NCI-H2227 (cell line): Measurements from ENCODE around the gene S100A14.

ENCODE experiments used
- DNase-seq: peaks from one replicate; lab custom pipeline; 2025; ENCODE audit not compliant: unreplicated experiment; lab: John Stamatoyannopoulos, UW

Gene S100A14

DNA sequence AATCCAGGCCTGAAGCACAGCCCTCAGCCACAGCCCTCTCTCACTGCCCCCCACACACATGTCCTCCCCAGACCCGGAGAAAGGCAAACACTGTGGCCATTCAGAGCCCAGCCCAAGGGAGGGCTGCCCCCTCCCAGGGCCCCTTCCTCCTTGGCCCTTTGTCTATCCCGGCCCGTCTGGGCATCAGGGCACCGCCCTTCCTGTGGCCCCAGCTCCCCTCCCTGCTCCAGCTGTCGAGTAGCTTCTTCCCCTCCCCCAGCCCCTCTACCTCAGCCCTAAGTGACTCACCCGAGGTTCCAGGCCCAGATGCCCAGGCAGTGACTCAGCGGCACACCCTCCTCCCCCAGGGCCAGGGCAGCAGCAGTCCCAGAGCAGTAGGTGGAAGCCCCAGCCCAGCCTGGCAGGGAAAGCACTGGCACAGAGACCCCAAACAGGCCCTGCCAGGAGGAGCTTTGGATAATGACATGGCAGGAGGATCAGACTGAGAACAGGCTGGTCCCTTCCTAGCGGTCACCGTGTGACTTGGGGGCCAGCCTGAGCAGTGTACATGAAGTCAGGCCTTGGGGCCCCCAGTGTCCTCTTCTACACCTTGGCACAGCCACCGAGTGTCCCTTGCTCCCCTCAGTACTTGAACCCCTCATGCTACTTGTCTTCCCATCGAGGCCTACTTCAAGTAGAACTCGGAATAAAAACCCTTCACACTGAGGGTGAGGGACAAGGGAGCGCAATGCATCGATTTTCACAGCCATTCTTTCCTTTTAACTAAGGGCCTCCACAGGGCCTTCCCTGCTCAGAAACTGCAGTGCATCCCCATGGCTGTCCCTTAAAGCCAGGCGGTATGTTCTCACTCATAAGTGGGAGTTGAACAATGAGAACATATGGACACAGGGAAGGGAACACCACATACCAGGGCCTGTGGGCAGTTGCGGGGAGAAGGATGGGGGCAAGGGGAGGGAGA lies 49.4 kb downstream of the S100A14 start:
- peak; percentile 31 for DNase-seq

DNA sequence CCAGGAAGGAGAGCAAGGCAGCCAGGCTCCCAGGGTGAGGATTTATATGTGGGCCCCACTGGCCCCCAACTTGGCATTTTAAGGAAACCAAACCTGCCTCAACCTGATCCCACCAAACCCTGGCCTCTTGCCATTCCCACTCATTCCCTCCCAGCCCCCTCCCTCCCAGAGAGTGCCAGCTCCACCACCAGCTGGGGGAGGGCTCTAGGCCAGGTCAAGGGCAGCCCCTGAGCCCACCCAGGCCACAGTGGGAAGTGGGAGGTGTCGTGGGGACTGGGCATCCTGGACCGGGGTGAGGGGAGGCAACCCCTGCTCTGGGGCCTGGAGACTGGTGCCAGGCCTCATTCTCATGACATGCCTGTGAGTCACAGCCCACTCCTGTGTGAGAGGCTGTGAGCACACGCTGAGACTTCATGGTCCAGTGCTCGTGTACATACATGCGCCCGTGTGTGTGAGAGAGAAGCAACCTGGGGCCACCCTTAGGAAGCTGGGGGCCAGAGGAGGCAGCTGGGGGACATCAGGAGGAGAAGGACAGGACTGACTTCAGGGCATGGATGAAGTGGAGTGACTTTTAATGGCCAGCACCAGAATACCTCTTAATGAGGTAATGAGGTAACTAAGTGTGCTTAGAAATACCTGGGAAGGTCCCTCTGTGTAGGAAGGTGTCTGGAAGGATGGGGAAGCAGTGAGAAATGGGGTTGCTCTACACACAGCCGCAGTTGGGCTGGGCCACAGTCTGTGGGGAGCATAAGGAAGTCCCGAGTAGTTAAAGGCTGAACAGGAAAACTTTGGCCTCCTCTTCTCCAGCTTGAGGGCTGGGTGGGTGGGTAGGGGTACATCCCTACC lies 50.4 kb downstream of the S100A14 start, which contains the start of gene S100A2:
TSS of gene S100A2 (minus strand) at position 316 of the 846 bp plus-strand sequence. CDS start 1,967 bp downstream, outside the sequence.
- no peak for DNase-seq
